CD4-positive, alpha-beta T cell treated with Interleukin-15 for 4 hours (primary cell): Measurements from ENCODE around the gene SLC28A3.
A peak's percentile ranks its signal among the peaks of the same experiment; 100 is the strongest.

Experiments used
- DNase-seq: peaks from one replicate; pipeline ENCODE4 v3.0.0-alpha.2; 2020; ENCODE audit warnings: low spot score

Gene SLC28A3

DNA sequence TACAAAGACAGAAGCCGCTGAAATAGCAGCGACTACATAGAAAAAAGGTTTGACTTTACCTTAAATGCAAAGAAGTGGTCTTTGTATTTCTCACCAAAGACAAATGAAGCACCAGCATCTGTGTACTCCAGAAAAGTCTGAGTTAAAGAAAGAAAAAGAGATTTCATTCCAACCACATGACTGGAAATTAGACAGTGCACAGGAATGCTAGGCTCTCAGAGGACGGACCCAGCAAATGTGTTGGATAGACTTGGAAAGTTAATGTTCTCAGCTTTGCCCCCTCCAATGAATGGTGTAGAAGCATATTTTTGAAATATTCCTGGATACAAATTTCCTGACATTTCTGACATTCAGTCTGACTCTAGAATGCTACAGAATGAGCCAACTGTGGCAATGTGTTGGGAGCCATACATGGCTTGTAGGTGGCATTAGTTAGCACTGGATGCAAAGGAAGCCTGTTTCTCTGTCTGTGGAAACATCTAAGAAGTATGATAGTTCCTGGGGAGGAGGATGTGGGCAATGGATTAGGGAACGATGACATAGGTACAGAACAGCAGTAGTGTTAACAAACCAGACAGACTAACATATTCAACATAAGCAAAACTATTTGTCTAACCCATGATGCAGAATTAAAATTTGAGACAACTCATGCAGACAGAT is 43.3 kb downstream of the SLC28A3 start:
- DNase-seq, result no peak

DNA sequence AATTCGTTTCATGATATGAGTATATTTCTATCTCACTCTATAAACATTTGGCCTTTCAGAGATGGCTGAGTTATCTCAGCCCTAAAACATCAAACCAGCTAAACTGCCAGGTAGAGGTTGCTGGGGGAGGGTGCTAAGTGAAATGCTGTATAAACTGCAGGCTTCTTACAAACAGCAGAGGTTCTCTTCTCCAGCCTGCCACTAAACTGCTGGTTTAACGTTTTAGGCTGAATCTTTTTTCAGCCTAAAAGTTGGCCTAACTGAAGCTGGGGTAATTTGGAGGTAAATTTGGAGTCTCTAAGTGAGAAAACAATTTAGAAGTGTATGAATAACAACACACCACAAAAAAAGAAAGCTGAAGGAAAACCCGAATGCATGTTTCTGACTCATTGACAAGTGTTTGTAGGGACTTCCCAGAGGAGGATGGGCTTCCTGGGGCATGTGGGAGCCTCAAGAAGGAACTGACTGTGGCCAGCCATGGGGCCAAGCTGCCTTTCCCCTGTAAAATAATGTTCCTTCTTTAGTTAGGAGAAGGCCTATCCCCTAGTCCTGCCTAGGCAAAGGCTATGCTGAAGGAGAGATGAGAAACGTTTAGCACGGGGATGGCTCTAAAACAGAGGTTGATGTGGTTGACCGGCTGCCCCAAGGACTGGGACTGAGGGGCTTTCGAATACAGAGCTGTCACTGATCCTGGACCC is 44.3 kb downstream of the SLC28A3 start:
- DNase-seq, result peak; percentile 53

DNA sequence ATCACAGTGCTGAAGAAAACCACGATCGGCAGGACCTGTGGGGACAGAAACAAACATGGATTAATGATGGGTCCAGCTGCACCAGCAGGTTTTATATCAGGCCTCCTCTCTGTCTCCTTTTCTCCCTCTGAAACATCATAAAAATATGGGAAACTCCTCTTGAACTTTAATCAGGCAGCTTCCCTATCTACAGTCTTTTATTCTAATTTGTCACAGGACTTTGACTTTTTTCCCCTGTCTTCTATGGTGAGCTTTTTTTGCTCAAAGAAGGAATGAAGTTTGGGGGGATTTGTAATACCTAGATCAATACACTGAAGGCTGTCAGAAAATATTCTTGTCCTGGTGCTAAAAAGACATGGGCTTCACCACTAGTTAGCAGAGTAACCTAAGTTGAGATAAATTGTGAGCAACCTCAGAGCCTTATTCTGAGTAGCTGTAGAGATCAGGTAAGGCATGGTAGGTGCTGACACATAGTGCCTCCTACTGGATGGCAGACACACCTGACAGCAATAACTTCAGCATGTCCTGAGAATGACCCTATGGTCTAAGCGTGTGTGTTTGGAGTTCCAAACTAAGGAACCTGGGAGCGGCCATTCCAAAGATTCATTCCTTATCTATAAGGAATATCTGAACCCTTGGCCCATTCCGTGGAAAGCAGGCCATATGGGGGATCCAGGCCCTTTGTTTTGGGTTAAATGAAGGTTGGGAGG is 46.2 kb downstream of the SLC28A3 start:
- DNase-seq, result no peak

DNA sequence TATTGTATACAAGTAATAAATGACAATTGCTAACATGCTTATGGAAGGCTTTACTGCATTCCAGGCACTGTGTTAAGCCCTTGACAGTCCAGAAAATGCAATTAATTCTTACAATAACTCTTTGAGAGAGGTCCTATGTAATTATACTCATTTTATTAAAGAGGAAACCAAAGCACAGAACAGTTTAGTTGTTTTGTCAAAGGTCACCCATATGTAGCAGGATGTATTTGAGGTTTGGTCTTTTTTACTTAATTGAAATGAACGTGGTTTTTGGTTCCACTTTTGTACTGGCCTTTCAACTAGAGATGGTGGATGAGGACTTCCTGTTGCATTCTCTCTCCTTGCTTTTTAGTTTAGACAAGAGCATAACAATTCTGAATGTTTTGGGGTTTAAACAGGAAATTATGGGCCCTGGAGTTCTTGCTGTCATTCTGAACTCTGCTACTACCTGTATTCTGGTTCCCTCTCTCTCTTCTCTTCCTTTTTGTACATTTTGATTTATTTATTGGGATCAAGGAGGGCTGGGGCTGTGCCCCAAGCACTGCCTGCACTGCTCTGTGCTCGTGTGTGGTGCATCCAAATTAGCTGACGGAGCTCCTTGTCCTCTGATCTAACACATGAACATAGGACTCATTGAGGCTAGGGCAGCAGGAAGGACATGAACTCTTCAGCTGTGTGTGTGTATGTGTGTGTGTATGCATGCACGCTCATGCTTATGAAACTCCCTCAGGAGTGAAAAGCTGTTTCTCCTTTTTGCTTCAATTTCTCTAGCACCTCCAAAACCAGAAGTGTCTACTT is 47.4 kb downstream of the SLC28A3 start:
- DNase-seq, result peak; percentile 13

DNA sequence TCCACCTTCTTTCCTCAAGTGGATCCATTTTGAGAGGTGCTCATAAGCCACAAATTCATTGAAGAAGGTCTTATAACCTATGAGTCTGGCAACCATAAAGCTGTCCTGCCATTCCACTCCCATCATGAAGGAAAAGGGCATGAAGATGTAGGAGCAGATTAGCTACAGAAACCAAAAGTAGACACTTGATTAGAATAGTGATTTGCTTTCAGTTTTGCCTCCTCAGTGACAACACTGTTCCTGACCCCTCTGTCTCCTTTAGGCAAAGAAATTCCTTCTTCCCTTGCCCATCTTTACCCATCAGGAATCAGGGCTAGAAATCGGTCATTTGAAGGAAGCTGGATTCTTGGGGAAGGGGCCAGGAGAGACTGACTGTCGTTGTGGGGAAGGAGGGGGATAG is 55.2 kb downstream of the SLC28A3 start:
- no peak for DNase-seq

DNA sequence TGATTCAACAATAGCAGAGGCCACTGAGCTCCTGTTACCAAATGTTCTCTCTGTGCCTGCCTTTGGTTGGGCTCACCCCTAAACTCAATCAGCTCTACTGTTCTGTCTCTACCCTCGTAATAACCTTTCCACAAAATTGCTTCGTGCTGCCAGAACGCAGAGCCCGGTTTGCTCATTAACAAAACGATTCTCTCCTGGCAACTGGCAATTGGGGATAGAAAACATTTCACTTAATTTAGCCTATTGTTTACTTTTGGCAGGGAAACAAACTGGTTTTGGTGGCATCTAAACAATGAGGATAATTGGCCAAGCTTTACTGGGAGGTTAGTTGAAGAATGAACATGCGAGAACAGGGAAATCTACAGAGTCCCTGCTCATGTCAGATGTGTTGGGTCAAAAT is 56.6 kb downstream of the SLC28A3 start:
- DNase-seq, result no peak

DNA sequence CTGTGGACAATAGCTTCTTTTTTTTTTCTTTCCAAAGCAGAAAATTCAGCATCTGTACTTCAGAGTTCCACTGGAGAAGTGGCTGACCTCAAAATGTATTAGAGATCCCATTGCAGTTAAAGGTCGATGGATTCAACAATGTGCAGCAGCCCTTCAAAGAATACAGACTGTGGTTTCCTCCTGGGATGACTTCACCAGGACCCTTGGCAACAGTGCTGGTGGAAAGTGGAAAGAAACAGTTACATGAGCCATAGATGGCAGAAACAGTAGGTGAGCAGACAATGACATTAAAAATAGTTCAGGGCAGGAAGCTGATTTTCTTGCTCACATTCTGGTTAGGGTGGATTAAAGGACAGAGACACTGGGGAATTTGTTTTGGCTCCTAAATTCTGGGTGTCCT is 62.4 kb downstream of the SLC28A3 start:
- no peak for DNase-seq

DNA sequence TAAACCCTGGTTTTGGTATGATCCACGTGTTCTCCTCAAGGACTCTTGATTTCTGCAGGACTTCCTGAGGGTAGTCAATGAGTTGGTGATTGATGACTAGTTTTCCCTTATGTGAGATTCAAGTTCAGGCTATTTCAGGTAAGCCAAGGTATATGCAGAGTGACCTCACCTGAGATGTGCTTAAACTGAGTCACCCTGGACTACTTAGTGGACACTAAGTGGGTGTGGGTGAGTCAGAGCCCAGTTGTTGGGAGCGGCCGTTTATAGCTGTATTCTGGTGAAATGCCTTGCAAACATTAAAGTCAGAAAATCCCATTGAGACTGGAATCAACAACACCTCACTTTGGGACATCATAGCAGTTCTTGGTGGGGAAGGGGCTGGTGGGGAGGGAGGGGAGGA is 62.9 kb downstream of the SLC28A3 start:
- no peak for DNase-seq

DNA sequence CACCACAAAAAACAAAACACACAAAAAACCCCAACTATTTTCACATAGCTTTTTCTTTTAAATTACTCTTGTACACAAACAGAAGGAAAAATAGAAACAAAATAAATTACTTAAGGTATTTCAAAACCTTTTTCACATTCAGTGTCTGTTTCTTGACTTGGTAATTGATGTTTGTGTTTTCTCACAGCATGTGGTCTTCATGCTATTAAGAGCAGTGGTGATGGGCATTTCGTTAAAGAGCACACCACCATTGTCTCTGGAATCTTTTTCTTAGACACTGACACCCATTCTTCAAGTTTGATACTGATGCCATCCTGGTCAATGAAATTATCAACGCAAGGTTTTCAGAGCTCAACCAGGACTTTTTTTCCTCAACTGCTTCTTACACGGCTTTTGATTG is 63.8 kb downstream of the SLC28A3 start:
- DNase-seq, result no peak

DNA sequence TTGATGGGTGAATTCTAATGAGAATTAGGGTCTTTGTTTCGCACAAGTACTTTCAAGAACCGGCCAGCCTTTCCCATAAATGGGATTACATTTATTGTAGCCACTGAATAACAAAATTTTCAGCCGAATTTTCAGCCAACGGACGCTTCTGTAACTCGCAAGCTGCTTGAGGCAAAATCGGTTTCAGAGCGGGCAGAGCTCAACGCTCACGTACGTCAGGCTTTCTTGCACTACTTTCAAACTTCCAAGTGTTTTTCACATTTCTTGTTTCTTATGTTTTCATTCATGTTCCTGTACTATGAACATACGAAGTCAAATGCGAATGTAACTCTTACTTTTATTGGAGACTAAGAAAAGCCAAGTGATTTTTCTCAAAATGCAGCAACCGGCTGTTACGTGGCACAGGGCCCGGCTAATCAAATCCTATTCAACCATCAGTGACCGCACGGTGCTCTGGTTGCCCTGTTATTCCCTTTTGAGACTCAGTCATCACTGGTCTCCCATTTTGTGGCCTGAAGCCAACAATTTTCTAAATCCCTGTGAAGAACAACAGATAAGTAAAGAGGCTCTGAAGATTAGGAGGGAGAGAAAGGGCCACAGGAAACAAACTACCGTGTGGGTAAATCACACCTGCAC is 68.5 kb downstream of the SLC28A3 start:
- DNase-seq, result no peak

DNA sequence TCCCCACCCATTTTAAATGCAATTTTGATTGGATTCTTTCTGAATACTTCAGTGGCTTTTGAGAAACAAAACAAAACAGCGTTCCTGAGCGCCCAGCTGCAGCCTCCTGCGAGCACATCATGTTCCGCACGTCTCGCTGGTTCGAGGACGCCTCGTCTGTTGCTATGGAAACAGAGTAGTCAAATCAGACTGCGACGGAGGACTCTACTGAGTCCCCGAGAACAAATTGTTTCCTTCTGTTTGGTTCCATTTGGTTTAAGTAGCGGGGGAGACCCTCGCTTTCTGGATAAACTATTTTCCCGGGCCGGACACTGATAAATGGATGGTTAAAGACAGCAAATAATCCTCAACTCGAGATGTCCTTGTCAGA is 69.0 kb downstream of the SLC28A3 start:
- peak; percentile 8 for DNase-seq

DNA sequence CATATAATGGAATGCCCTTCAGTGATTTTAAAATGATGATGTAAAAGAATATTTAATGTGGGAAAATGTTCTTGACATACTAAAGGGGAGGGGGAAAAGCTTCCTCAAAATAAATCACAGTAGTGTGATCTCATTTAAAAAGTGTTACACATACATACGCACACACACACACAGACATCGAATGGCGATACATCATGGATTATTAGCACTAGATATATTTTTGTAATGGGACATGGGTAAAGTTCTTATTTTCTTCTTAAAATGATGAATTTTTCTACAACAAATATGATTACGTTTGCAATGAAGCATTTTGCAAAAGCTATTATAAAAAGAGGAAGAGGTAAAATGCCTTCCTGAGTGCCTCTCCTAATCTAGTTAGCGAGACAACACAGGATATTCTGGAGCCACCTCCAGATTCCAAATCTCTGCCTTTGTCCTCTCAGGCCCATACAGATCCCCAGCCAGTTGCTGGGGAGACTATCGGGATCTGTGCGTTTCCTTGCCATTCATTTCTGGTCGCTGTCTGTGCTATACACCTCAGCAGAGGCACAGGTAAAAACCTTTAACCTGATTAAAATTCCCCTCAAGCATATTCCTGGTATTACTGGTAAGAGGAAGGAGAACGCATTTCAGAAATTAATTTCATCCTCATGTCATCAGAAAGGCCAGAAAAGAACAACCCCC is 69.6 kb downstream of the SLC28A3 start:
- DNase-seq, result no peak

DNA sequence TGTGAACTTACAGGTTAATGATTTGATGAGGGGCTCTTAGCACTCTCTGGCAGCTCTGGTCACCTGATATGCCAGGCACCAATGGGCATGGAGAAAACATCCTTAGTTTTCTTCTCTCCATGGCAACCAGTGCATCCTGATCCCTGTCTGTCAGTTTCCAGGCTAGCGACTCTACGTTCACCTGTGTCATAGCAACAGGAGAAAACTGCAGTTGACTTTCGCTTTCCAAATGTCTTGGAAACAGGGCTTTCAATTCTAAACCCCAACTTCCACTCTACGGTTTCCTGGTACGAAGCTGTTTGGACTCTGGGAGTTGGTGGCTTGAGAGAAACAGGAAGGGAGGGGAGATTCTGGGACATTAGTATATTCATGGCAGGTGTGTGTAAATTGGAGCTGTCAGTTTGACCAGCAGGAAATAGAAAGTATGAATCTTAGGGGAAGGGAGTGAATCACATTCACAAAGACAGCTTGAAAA is 74.4 kb downstream of the SLC28A3 start:
- no peak for DNase-seq

DNA sequence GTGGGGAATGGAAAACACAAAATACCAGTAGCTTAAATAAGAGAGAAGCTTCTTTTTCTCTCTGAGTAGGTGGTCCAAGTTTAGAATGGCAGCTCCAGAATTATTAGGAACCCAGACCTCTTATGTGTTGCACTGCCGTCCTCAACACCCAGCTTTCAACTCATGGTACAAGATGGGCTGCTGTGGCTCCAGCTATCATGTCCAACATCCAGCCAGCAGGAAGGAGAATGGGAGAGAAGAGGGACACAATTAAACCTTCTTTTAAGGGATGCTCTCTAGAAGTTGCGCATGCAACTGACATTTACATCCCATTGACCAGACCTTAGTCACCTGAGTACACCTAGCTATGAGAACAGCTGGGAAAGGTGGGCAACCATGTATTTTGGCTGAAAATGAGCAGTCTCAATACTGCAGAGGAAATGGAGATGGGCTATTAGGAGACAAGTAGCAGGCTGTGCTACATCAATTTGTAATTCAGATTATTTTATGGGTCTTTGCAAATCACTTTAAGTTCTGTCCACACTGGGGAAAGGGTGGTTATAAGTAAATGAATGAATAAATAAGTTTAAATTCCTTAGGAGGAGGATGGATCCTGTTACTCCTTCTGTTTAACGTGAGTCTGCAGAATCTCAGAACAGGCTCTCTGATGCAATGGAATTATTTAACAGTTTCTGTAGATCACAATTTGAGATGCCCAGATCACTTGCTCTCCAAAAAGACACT is 76.1 kb downstream of the SLC28A3 start:
- no peak for DNase-seq

DNA sequence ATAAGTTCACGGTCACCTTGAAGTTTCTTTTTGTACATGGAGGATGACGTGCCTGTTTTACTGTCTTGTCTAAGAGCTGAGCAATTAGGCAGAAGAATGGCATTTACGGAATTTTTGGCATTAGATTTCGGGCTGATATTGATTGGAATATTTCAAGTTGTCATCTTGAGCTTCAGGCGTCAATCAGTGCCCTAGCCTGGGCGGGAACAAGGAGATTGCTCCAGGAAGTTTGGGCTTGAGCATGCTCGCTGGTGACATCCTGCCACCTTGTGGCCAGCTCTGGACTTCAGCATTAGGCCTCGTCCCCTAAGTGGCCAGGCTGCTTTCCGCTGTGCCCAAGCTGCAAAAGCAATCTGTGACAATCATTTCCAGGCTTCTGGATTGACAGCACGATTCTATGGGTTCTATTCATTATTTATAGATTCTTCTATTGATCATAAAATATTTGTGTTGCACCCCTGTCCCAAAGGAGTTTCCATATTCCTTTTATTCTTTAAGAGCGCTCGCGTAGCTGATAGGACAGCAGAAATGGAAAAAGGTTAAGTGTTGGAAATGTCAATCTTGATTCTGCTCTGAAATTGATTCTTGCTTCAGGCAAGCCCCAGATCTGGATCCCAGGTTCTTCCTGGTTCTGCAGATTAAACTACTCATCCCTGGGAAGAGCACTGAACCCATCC is 79.3 kb downstream of the SLC28A3 start:
- DNase-seq, result peak; percentile 44

DNA sequence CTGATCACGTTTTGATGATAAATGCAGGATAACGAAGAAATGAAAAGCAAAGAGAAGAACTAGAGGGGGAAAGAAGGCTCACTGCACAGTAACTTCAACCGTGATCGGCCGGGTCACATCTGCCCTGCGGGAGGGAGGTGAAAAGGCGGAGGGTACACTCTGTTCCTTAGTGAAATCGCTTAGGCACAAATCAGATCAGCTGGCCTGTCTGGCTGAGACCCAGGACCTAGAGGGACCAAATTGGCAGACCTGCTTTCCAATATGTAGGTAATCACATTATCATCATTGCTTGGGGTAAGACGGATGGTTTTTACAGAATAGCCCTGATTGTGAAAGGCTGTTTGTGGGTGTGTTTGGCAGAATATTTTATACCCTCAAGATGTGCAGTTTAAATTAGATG is 82.2 kb downstream of the SLC28A3 start:
- DNase-seq, result no peak

DNA sequence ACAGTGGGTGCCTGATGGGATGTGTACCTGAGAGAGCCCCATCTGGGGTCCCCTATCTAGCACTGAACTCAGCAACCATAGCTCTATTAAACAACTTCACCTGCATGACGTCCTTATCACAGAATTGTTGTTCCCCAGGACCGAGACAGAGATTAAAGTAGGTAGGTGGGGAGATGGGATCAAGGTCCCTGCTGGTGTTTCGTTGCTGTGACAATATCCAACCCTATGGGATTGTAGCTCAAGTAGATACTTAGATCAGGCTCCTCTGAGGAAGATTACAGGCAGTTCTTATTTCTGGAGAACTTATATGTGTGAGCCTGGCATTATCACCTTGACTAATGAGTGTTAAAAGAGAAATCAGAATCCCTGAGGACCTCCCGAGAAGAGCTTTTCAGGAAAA is 84.9 kb downstream of the SLC28A3 start:
- no peak for DNase-seq

DNA sequence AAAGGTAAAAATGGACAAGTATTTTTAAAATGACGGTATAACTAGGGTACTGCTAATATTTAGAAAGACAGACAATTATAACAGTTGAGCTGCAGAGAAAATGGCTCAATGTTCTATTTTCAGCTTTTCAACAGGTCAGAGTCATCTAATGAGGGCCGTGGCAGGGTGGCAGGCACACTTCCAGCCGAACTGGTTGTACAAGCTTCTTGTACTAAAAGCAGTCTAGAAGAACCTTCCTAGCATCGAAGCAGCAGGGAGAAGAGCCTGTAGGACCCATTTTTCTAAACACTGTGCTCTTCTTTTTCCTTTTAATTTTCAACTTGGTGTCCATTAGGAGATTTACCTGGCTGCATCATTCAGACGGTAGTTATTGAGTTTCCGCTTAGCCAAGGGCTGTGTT is 85.6 kb downstream of the SLC28A3 start:
- DNase-seq, result no peak

DNA sequence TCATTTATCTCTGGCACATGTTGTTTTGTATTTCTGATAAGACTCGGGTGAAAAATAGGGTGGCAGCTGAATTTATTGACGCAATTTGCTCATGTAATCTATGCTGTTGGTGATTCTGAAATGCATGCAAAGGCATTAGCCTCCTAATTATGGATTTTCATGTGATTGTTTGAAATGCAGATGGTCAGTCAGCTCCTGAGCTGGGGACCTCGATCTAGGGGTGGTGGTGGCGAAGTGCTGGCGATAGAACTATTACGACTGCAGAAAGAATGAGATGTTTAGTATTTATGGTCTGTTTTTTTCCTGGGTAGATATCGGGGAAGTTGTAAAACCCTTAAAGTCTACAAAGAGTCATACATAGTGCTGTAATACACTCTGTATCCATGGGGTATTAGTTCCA is 88.6 kb downstream of the SLC28A3 start:
- no peak for DNase-seq

DNA sequence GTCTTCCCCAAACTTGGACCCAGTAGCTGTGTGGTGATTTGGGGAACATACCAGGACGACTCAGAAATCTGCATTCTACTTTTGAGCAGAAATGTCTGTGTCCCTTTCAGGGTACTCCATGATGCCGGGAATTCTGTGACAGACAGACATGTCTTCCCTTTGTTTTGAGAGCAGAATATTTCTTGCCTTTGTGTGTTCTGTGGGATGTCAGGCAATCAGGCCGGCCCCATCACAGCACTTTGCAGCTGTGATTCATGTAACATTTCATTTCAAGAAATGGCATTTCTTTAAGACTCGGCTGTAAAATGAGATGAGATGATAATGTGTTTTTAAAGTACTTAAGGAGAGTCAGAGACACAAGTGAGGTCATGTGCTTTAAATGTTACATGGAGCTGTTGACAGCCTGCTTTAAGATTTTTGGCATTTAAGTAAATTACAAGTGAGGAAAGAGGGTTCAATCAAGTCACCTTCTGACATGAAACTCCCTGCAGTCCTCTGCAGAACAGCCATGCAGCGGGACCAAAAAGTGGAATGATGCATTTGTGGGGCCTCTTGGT is 98.7 kb downstream of the SLC28A3 start:
- DNase-seq, result no peak
